HG03521 (cell line): Measurements from ENCODE around the gene MED13.
"Not testable (repeated sequence)": the region's sequence is repeated elsewhere in the genome, so short reads cannot be mapped to it uniquely, and the experiment has no call there.

Experiments
- ATAC-seq: cut with Tn5 transposase; IDR thresholded peaks from one replicate; pipeline ENCODE4 v1.9.1; 2021; ENCODE audit warnings: mild to moderate bottlenecking, moderate library complexity; ENCODE audit not compliant: unreplicated experiment

MED13 gene

DNA sequence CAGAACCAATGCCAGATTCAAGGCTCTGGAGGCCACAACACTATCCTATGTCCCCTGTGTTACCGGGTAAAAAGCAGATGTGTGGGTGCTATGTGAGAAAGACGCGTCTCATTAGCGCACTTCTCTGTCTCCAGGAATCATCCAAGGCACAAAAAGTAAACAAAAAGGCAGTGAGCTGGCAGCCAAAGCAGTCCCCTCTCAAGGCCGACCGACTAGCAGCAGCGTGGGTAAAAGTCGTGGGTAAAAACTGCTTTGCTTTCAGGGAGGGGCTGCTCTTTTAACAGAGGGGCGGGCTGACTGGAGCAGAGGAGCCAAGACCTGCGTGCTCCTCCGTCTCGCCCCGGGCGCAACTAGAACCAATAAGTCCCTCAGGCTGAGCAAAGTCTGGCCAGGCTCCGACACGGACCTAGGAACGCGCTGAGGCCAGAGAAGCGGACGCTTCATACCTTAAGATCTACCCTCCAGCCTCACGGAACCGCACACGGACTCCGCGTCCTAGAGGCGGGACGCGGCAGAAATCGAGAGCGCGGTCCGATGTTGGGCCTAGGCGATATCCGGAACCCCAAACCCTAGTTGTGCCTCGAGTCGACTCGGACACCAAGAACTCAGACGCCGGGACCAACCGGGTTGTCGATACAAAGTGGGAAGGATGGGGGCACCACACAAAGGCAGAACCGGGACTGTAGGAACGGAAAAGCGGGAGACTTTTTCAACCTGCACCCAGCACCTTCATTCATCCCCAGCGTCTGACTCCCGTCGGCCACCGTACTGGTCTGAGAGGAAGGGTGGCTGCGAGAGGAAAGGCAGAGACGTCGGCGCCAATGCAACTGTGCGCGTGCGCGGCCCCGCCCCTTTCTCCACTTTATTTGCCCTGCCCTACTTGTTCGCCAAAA, 137.6 kb downstream of the MED13 start, which contains the start of gene INTS2:
Gene INTS2, minus strand, starts transcription at position 775 of the 893 bp plus-strand sequence. CDS start 1,338 bp downstream, outside the sequence.
- ATAC-seq, result peak; percentile 86

DNA sequence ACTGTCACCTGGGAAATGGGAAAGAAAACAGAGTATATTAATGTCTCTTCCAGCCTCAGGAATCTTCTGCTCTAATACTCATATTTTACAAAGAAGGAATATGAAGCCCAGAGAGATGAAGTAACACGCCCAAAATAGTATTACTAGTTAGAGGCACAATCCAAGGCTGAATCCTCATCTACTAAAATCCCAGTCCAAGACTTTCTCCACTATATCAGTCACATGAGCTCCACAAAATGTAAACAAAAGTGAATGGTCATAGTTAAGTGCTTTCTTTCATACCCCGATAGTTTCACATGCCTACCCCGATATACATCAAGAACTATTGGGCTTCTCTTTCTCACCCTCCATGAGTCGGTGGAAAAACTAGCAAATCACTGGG, 138.3 kb downstream of the MED13 start:
- ATAC-seq, result peak; percentile 14

DNA sequence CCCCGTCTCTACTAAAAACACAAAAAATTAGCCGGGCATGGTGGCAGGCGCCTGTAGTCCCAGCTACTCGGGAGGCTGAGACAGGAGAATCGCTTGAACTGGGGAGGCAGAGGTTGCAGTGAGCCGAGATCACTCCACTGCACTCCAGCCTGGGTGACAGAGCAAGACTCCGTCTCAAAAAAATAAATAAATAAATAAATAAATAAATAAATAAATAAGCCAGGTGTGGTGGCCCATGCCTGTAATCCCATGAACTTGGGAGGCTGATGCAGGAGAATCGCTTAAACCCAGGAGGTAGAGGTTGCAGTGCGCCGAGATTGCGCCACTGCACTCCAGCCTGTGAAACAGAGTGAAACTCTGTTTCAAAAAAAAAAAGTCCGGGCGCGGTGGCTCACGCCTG, 149.9 kb downstream of the MED13 start:
- ATAC-seq, result not testable (repeated sequence)

DNA sequence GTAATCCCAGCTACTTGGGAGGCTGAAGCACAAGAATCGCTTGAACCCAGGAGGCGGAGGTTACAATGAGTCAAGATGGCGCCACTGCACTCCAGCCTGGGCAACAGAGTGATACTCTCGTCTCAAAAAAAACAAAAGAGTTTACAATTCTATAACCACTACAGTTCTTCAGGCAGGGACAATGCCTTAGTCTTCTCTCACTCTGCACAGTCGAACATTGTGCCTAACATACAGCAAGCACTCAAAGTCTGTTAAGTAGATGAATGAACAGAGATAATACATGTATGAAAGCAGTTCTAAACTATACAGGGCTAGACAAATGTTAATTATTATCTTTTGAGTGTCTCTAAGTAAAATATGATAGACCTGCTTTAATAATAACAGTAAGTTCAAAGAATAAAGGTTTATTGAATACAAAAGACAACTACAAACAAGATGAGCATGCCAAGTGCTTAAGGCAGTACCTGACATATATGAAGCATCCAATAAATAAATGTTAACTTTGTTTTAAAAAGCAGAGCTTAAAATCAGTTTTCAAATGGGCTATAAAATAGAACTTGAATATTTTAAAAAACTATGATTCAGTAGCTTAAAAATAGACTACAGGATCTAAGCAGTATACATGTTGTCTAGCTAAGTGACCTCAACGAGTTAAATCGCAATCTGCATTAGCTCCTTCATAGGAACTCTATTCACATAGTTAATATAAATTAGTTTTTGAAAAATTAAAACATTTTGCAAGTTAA, 156.6 kb downstream of the MED13 start:
- no peak for ATAC-seq

DNA sequence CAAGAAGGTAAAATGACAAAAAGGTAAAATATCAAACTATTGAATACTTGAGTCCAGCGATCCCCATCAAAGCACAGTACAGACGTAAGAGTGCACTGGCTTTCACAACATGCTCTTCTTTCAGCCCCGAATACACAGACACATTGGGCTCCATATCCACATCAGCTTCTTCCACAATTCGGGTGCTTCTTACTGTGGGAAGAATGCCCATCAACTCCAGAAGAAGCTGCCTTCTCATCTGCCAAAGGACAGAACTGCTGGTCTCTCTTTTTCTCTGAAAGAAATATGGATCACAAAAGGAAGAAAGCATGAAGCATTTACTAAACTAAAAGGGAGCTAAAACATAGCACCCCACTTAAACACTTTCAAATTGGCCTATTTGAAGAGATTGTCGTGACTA, 157.7 kb downstream of the MED13 start:
- ATAC-seq, result no peak

DNA sequence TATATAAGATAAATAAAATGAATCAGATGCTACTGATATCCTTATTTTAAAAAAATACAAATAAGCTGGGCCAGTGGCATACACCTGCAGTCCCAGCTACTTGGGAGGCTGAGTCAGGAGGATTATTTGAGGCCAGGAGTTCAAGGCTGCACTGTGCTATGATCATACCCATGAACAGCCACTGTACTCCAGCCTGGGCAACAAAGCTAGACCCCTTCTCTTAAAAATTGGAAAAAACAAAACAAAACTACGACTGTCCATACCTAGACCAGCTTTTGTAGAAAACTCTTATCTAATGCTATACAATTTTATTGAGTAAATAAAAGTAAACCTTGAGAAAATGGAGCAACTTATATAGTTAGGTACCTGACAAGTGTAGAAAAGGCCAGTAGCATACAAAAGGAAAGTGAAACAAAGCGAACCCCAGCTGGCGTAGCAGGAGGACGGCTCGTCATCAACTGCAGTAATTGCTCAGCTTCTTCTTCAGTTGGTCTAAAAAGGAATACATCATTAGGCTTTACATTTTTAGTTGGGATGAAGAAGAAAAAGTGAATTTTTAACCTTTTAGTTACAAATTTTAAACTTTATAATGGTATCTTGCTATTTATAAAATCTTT, 160.9 kb downstream of the MED13 start:
- no peak for ATAC-seq

DNA sequence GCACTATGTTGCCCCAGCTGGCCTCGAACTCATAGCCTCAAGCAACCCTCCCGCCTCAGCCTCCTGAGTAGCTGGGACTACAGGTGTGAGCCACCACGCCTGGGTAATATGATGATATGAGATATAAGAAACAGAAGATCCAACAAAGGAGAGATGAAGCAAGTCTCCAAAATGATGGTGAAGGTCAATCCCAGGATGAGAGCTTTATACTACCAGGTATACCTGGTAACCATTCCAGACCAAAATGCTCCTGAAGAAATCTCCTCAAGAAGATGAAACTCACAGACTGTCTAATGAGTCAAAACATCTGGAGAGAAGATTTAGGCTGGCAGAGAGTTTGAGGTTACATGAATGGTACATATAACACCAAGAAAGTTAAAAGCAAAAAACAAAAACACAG, 161.8 kb downstream of the MED13 start:
- ATAC-seq, result no peak

DNA sequence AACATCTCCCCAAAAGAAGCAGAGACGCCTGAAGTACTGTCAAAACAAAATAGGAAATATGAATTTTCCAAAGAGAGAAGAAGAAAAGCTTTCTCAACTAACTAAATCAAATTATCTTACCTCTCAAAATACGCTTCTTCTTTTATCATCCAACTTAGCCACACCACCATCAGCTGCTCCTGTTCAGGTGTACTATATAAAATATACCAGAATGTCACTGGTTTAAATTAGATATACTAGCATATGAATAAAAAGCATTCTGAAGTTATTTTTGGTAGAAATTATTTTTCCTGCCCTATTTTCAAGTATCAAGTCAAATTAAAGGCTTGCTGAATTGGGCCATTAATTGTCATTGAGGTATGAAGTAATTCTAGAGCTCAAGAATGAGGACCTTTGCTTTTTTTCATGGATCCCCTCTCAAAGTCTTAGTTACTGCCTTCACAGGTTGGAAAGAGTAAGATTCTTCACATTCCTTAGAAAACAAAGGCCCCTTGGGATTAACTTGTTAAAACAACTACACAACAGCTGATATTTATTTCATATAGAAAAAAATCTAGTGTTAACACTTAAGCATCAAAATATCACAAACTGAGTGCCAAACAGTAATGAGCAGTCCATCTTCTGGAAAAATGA, 167.4 kb downstream of the MED13 start:
- no peak for ATAC-seq

DNA sequence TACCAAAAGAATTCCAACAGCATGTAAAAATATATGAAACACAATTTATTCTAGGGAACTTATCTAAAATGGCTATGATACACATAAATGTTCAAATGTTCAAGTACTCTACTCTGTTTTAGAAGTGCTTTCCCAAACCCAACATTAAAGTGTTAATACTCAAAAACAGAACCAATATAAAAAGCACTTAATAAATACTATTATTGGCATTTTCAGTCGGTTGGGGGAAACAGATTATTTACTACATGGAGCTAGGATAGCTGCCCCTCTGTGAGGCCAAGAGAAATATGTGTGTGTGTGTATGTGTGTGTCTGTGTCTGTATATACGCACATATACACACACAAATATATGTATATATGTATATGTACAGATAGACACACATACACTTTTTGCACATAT, 169.7 kb downstream of the MED13 start:
- no peak for ATAC-seq

DNA sequence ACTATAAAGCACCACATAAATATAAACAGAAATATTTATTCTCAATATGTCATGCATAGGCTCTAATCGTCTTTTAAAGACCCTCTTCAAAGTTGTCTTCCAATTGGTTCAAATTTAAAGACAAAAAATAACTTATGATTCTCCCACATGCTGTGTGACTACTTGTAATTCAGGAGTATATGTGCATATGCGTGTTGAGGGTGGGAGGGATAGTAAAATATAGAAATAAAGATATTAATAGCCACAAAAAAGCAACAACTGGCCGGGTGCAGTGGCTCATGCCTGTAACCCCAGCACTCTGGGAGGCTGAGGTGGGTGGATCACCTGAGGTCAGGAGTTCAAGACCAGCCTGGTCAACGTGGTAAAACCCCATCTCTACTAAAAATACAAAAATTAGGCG, 170.8 kb downstream of the MED13 start:
- ATAC-seq, result not testable (repeated sequence)
